Measurements from ENCODE around the gene MLLT10.
A peak's percentile ranks its signal among the peaks of the same experiment; 100 is the strongest.
"Not testable (repeated sequence)": the region's sequence is repeated elsewhere in the genome, so short reads cannot be mapped to it uniquely, and the experiment has no call there.

The MLLT10 gene

DNA sequence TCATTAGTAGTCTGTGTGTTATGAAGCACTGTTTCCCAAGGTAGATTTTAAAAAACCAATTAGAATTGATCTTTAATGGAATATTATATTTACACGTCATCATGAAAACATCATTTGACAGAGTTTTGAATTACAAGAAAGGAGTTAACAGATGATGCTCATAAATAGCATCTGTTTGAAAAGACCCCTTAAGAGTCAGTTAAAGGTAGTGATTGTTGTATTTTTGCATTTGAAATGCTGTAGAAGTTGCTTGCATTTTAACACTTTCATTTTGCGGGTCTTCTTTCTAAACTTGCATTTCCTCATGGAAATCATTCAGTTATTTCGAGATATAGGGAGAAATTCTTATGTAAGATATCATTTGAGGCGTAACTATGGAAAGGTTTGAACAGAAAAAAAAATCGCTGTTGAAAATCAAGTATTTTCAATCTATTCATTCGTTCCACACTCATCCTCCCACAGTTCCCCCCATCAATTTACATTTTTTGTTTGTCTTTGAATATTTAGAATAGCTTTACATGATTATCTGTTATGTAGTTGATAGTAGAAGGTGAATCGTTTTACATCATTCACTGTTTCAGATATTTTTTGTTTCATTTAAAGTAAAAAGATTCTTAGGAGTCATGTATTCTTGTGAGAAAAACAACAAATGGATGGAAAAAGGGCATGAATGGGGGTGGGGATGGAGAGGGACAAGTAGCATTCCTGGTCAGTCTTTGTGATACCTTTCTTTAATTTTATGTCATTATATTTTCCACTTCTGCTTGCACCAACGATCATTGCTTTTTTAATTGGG, 5.6 kb upstream of the MLLT10 start:
- DNase-seq (ENCODE audit: low read depth): no peak

DNA sequence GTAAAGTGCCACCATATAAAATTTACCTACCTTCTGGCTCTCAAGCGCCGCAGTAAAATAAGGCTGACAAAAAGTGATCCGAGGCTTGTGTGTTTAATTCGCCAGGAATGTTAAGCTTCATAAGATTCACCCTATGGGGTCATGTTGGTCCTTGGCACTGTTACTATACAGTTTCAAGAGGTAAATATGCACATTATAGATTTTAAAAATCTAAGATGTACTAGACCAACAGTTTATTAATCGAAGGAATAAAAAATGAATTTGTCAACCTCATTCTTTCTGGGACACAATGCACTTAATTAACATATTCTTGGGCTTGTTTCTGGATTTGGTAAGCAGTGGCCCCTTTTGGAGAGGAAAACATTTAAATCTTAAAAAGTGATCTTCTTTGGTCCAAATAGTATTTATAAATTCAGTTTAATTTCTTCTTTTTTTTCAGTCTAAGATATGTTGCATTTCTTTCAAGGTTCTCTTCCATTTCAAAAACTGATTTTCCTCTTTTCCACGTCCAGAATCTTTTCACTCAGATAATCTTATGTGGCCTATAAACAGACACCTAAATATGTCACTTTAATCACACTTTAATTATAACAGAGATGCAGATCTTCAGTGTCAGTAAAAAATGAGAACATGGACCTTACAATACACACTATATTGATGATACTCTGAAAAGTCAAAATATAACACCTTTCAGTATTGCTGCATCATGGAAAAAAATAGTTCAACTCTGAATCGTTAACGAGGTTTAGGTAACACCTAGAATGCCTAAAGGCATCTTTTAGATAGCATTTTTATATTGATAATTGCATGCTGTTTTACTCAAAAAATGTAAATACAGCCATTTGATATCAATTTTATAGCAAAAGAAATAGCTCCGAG, 4.8 kb upstream of the MLLT10 start:
- no peak for DNase-seq (ENCODE audit: low read depth)

GRCh38 chr10:21530168-21530567, 3.9 kb upstream of the MLLT10 start:
- DNase-seq (ENCODE audit: low read depth): no peak

- no peak for DNase-seq (ENCODE audit: low read depth)
These were observed 3.4 kb upstream of the MLLT10 start for GRCh38 chr10:21530641-21531040.

GRCh38 chr10:21531164-21531563, 2.9 kb upstream of the MLLT10 start:
- no peak for DNase-seq (ENCODE audit: low read depth)

DNA sequence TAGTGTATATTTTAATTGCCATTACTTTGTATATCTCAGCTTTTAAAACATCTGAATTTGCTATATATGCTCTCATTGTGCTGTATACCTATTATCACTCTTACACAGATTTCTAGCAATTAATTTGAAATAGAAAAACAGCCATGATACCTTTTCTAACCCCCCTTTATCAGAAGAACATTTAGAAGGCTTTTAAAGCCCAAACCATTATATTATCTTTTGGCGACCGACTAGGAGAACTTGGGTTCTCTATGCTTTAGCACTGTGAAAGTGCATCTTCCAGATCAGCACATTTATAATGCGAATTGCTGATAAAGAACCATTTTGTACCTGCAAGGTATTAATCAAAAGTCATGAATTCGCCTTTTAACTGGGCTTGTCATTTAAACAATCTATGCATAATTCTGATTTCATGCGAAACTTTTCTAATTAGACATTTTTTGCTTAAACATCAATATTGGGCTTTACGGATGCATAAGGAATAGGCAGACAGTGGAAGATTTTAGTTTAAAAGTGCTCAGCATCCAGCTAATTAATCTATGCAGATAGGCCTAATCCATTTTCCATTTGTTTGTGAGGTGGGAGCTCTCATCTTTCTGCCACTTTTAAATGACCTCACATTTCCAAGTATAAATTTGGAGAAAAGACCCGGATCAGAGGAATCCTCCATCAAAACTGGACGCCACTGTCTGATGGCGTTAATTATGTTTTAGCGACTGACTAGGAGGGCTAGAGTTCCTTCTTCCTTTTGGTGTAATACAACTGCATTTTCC, 1.2 kb upstream of the MLLT10 start:
- no peak for DNase-seq (ENCODE audit: low read depth)

DNA sequence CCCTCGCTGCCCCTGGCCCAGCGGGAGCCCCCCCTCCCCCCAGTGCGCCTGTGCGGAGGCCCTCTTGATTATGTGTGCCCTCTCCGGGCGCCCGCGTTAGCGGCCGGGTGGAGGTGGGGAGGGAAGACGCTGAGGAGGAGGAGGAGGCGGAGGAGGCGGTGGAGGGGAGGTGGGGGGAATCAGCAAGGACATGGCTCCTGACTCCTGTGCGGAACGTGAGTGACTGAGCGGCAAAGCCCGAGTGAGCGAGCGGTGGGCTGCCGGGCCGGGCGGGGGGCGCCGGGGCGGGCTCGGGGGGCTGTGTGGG, 201 bp downstream of the MLLT10 start:
- DNase-seq (ENCODE audit: low read depth): no peak

DNA sequence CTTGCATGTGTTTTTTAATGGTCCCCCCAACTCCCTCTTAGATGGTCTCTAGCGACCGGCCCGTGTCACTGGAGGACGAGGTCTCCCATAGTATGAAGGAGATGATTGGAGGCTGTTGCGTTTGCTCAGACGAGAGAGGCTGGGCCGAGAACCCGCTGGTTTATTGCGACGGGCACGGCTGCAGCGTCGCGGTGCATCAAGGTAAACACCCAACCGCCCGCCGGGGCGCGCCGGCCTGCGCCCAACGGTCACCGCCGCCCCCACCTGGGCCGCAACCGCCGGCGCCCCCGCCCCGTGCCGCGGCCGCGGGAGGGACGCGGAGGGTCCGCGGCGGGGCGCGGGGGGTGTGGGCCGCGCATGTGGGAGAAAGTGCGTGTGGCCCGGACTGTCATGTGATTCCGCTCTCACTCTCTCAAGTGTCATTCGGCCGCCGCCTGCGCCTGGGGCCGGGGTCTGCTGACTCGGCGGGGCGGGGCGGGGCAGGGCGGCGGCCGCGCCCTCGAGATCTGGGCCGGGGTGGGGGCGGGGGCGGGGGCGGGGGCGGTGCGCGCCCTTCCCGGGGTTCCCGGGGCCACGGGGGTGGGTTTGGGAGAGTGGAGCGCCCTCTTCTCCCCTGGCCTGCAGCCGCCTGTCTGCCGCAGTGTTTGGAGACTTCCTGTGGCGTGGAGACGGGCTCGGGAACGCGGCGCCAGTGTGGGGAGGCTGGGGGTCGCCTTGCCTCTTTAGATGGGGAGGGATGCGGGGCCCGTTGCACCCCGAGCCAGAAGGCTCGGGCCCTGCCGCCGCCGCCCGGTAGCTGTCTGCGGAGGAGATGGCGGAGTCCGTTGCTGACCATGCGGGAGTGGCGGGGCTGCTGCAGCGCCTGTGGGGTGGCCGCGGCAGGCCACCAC, 817 bp downstream of the MLLT10 start:
- no peak for DNase-seq (ENCODE audit: low read depth)

DNA sequence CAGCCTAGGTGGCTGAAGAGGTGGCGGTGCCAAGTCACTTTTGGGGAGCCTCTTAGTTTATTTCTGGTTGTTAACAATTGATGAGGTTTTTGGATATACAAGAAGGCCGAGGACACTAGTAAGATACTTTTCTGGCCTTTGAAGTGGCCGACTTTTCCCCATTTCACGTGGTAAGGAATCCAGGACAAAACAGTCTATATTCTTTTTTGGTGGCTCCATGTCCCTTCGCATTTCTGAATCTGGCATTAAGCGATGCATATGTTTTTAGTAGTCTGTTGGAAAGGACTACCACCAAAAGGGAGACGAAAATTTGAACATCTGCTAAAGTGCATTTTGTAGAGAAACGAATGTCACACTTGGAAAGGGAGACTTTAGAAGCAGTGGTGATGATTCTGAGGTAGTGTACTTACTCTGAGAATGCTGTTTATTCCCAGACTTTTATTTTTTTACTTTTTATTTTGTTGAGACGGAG, 1.5 kb downstream of the MLLT10 start:
- DNase-seq (ENCODE audit: low read depth): no peak

DNA sequence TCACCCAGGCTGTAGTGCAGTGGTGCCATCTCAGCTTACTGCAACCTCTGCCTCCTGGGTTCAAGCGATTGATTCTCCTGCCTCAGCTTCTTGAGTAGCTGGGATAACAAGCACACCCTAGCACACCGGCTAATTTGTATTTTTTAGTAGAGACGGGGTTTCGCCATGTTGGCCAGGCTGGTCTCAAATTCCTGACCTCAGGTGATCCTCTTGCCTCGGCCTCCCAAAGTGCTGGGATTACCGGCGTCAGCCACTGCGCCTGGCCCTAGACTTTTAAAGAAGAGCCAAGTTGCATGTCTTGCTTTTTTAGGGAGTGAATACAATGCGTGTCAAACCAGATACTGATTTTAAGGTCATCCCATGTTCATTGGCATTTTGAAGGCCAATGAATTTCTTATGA, 1.9 kb downstream of the MLLT10 start:
- not testable (repeated sequence) for DNase-seq (ENCODE audit: low read depth)

GRCh38 chr10:21536874-21537273, 2.8 kb downstream of the MLLT10 start:
- DNase-seq (ENCODE audit: low read depth): no peak

DNA sequence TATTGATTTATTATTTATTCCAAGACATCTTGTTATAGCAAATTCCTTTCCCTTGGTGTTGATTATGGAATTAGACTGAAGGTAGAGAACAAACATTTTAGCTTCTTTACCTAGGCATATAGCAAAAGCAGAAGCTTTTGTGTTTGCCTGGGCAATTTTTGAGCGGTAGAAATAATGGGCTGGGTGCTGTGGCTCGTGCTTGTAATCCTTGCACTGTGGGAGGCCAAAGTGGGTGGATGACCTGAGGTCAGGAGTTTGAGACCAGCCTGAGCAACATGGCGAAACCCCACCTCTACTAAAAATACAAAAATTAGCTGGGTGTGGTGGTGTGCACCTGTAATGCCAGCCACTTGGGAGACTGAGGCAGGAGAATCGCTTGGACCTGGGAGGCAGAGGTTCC, 6.7 kb downstream of the MLLT10 start:
- DNase-seq (ENCODE audit: low read depth): not testable (repeated sequence)

GRCh38 chr10:21547246-21547645, 13.2 kb downstream of the MLLT10 start:
- DNase-seq (ENCODE audit: low read depth): no peak

DNA sequence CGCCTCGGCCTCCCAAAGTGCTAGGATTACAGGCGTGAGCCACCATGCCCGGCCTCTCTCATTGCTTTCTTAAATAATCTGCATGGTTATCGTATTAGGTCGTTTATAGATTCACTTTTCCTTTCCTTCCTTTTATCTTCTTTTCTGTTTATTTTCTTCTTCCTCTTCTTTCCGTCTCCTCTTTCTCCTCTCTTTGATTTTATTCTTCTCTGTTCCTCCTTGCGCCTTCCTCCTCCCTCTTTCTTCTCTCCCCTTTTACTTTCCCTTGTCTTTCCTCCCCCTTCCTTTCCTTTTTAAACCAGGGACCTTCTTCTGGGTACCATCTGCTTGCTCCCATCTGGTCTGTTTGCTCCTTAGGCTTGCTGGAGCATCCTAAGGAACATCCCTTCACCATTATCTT, 18.6 kb downstream of the MLLT10 start:
- DNase-seq (ENCODE audit: low read depth): no peak

DNA sequence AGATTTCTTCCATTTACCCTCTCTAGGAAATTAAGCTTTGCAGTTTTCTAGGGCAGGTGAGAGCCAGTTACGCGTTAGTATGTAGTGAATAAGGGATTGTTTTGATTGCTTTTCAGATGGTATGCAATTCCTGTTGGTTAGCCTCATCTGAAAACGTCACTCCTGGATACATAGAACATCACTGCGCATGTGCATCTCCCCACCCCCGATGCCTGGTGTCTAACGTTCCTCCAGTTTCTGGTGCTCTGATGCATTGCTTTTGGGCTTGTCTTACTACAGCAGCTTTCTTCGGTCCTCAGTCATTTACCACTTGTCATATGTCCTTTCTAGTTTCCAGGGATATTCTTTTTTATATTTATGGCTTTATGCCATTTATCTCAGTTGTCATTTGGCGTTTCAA, 22.5 kb downstream of the MLLT10 start:
- no peak for DNase-seq (ENCODE audit: low read depth)

DNA sequence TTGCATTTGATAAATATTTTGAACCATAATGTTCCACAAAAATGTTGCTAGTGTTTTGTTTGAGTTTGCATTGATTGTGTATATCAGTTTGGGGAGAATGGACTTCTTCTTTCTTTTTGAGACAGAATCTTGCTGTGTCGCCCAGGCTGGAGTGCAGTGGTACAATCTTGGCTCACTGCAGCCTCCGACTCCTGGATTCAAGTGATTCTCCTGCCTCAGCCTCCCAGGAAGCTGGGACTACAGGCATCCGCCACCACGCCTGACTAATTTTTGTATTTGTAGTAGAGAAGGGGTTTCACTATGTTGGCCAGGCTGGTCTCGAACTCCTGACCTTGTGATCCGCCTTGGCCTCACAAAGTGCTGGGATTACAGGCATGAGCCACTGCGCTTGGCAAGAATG, 25.0 kb downstream of the MLLT10 start:
- not testable (repeated sequence) for DNase-seq (ENCODE audit: low read depth)

DNA sequence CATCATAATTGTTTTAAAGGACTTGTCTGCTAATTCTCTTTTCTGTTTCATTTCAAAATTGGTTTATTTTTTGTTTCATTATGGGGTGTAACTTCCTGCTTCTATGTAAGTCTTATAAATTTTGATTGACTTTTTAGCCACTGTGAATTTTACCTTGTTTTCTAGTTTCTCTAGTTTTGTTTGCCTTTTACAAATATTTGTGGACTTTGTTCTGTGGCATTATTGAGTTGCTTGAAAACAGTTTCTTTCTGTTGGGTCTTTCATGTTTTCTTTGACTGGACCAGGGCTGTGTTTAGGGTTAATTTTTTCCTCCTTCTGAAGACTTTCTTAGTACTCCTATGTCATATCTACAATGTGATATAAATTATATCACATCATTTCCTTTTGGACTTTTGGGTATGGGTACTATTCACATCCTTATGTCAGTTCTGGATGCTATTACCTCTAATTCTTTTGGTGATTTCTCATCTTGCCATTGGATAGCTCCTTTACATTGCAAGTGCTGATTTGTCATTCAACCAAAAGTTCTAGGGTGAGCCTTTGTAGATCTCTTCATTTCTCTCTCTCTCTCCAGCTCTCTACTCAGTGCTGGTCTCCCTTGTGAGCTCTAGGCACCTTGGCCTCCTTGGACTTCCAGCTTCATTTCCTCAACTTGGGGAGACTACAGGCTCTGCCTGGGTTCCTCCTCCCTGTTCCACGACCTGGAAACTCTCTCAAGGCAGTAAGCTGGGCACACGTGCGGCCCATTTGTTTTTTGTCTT, 36.9 kb downstream of the MLLT10 start:
- no peak for DNase-seq (ENCODE audit: low read depth)

GRCh38 chr10:21572578-21572977, 38.5 kb downstream of the MLLT10 start:
- peak; percentile 4 for DNase-seq (ENCODE audit: low read depth)

- DNase-seq (ENCODE audit: low read depth): not testable (repeated sequence)
These were observed 40.5 kb downstream of the MLLT10 start for GRCh38 chr10:21574514-21574913.

DNA sequence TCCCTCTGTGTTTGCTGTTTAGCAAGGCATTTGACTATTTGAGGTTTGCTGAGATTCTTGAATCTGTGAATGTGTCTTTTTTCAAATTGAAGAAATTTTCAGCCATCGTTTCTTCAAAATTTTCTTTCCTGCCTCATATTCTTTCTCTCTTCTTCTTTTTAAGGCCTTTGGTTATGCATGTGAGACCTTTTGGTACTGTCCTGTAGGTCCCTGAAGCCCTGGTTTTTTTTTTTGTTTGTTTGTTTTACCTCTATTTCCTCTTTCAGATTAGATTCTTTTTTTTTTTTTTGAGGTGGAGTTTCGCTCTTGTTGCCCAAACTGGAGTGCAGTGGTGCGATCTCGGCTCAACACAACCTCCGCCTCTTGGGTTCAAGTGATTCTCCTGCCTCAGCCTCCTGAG, 45.3 kb downstream of the MLLT10 start:
- DNase-seq (ENCODE audit: low read depth): no peak

GRCh38 chr10:21581421-21581834, 47.4 kb downstream of the MLLT10 start:
- not testable (repeated sequence) for DNase-seq (ENCODE audit: low read depth)

All from HS-27A (cell line).